MCF 10A (cell line): ENCODE measurements around the gene TTC7B. TPM values are rescaled to one million over a fixed set of nuclear protein-coding genes. Genes with fewer than 3 reads are reported as not detected.
A peak's percentile ranks its signal among the peaks of the same experiment; 100 is the strongest.

ENCODE experiments used
- BruUV-seq: library from RNA; stranded (reverse); fragments of 400-500 nt; replicated peaks from 2 replicates; lab custom pipeline; 2021; lab: Mats Ljungman, UMichigan
- CTCF ChIA-PET: fragments of 300-600 bp; sonication (Branson Sonifier 250); formaldehyde crosslinking; extraction: SDS; loops from one replicate; lab custom pipeline; 2021; ENCODE audit warnings: antibody characterized with exemption, inconsistent platforms; lab: Yijun Ruan, JAX
- POLR2A ChIA-PET: fragments of 300-600, 350-650 bp; sonication (Branson Sonifier 250); formaldehyde crosslinking; extraction: SDS; loops from one replicate; lab custom pipeline; 2020; ENCODE audit warnings: antibody characterized with exemption, inconsistent platforms; lab: Yijun Ruan, JAX
- DNase-seq: peaks from one replicate; pipeline ENCODE4 v3.0.0-alpha.2; 2018; ENCODE audit not compliant: unreplicated experiment
- H3K27ac Mint-ChIP-seq: one replicate; pipeline ENCODE4 v1.8.0; 2022; ENCODE audit warnings: mild to moderate bottlenecking, low read depth, mixed read lengths; ENCODE audit not compliant: unreplicated experiment
- H3K27me3 Mint-ChIP-seq: one replicate; pipeline ENCODE4 v1.8.0; 2022; ENCODE audit warnings: mixed read lengths; ENCODE audit not compliant: insufficient read depth, unreplicated experiment
- H3K36me3 Mint-ChIP-seq: one replicate; pipeline ENCODE4 v1.8.0; 2022; ENCODE audit warnings: mild to moderate bottlenecking, moderate library complexity, mixed read lengths; ENCODE audit not compliant: insufficient read depth, unreplicated experiment
- H3K4me1 Mint-ChIP-seq: one replicate; pipeline ENCODE4 v1.8.0; 2022; ENCODE audit warnings: mixed read lengths; ENCODE audit not compliant: insufficient read depth, unreplicated experiment
- H3K4me3 Mint-ChIP-seq: one replicate; pipeline ENCODE4 v1.8.0; 2022; ENCODE audit warnings: mild to moderate bottlenecking, moderate library complexity, mixed read lengths; ENCODE audit not compliant: unreplicated experiment
- H3K9me3 Mint-ChIP-seq: one replicate; pipeline ENCODE4 v1.8.0; 2022; ENCODE audit warnings: mixed read lengths; ENCODE audit not compliant: unreplicated experiment
- intact Hi-C: fragments of 100-400 bp; cut with micrococcal nuclease; formaldehyde crosslinking; loops from 2 replicates; pipeline ENCODE4 v1.14.1; 2022
- total RNA-seq: library from RNA; stranded (reverse); gene quantifications from 2 replicates; pipeline ENCODE4 v1.2.3, GENCODE V29; 2022
- TF ChIP-seq, protein P1 (sequence below): fragments of 200-600 bp; IDR thresholded peaks from one replicate; pipeline ENCODE4 v1.8.0; 2022; ENCODE audit warnings: antibody characterized with exemption, mild to moderate bottlenecking; ENCODE audit not compliant: unreplicated experiment

Gene TTC7B
- total RNA-seq, 1 experiment from 2014 or later: 31.1 TPM

GRCh38 chr14:90570461-90570860 lies 245.8 kb downstream of the TTC7B start:
- TF ChIP-seq, protein P1, sequence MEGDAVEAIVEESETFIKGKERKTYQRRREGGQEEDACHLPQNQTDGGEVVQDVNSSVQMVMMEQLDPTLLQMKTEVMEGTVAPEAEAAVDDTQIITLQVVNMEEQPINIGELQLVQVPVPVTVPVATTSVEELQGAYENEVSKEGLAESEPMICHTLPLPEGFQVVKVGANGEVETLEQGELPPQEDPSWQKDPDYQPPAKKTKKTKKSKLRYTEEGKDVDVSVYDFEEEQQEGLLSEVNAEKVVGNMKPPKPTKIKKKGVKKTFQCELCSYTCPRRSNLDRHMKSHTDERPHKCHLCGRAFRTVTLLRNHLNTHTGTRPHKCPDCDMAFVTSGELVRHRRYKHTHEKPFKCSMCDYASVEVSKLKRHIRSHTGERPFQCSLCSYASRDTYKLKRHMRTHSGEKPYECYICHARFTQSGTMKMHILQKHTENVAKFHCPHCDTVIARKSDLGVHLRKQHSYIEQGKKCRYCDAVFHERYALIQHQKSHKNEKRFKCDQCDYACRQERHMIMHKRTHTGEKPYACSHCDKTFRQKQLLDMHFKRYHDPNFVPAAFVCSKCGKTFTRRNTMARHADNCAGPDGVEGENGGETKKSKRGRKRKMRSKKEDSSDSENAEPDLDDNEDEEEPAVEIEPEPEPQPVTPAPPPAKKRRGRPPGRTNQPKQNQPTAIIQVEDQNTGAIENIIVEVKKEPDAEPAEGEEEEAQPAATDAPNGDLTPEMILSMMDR: no peak
- ChIA-PET CTCF (interaction anchor here (0.5 to 0.7 kb wide), 2 partner anchors 28 to 57 kb away, joined by 3 read pairs; no protein-coding TSS in a partner anchor), POLR2A (no interaction called here)
- H3K9me3 Mint-ChIP-seq: no peaks in the 10 kb centered on the region
- no peak for DNase-seq
- intact Hi-C loops: no loop called here
- H3K27me3 Mint-ChIP-seq: no peaks in the 10 kb centered on the region
- H3K36me3 Mint-ChIP-seq: no peaks in the 10 kb centered on the region
- no peaks in the 10 kb centered on the region for H3K4me1 Mint-ChIP-seq
- H3K4me3 Mint-ChIP-seq: no peak overlapping the region
- BruUV-seq: no TSS peak
- no peak overlapping the region for H3K27ac Mint-ChIP-seq

DNA sequence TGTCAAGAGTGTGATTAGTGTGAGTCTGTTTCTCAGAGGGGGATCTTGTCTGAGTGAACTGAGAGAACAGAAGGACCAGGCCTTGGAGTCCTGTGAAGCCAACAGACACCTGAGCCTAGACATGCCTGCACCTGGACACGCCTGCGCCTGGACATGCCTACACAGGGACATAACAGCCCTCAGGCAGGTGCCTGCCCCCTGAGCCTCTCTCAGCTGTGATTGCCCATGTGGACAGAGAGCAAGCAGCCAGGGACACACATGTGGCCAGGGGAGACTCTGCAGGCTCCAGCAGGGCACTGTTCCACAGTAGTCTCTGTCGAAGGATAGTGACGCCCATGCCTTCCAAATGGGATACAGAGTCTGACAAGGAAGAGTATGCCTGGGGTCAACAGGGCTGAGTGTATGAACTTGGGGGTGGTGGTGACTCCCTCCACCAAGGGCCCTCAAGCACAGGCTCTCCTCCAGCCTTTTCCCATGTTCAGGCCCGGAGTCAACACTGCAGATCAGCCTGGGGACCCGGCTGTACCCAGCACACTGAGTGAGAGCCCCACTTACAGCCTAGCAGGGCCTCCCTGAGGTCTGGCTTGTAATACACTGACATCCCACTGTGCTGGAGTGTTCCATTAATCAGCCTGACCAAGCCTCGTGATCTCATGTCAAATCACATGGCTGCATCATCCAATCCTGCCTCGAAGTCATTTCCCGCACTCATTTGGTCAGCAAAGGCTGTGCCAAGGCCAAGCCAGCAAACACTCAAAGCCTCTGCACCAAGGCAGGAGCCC lies 246.4 kb downstream of the TTC7B start:
- ChIA-PET CTCF (no interaction called here), POLR2A (no interaction called here)
- peak; percentile 12 for DNase-seq
- no peaks in the 10 kb centered on the region for H3K9me3 Mint-ChIP-seq
- H3K27ac Mint-ChIP-seq: no peak overlapping the region
- H3K36me3 Mint-ChIP-seq: no peaks in the 10 kb centered on the region
- no TSS peak for BruUV-seq
- H3K27me3 Mint-ChIP-seq: no peaks in the 10 kb centered on the region
- H3K4me1 Mint-ChIP-seq: no peaks in the 10 kb centered on the region
- no peak overlapping the region for H3K4me3 Mint-ChIP-seq
- intact Hi-C loops: no loop called here
- TF ChIP-seq, protein P1: no peak

DNA sequence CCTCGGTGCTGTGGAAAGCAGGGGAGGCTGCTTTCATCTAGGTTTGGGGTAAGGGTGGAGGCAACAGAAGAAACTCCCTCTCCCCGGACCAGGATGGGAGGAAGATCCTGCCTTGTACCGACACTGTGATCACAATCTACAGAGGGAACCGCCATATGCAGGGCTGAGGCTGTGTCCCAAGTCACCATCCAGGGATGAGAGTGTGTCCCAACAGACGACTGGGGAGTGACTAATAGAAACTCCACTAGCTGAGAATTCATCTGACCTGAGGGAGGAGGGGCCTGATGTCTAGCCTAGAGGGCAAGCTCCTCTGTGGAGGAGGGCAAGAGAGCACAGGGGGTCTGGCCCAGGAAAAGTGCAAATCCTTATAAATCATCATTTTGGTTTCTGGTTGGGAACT lies 247.0 kb downstream of the TTC7B start:
- intact Hi-C loops: no loop called here
- POLR2A ChIA-PET: no interaction called here
- no TSS peak for BruUV-seq
- no peaks in the 10 kb centered on the region for H3K9me3 Mint-ChIP-seq
- CTCF ChIA-PET: no interaction called here
- no peaks in the 10 kb centered on the region for H3K27me3 Mint-ChIP-seq
- H3K4me3 Mint-ChIP-seq: no peak overlapping the region
- no peak overlapping the region for H3K27ac Mint-ChIP-seq
- no peaks in the 10 kb centered on the region for H3K4me1 Mint-ChIP-seq
- TF ChIP-seq, protein P1: no peak
- DNase-seq: peak; percentile 11
- H3K36me3 Mint-ChIP-seq: no peaks in the 10 kb centered on the region

- no peaks in the 10 kb centered on the region for H3K9me3 Mint-ChIP-seq
Measured at GRCh38 chr14:90568405-90568804, 247.8 kb downstream of the TTC7B start.

More at GRCh38 chr14:90568405-90568804, 247.8 kb downstream of the TTC7B start:
- CTCF ChIA-PET: no interaction called here
- H3K4me1 Mint-ChIP-seq: no peaks in the 10 kb centered on the region
- no TSS peak for BruUV-seq
- H3K27me3 Mint-ChIP-seq: no peaks in the 10 kb centered on the region
- H3K4me3 Mint-ChIP-seq: no peak overlapping the region
- no peaks in the 10 kb centered on the region for H3K36me3 Mint-ChIP-seq
- intact Hi-C loops: no loop called here
- no peak overlapping the region for H3K27ac Mint-ChIP-seq
- POLR2A ChIA-PET: no interaction called here
- TF ChIP-seq, protein P1: no peak
- DNase-seq: no peak
